ENCODE measurements around the gene PIGP. TPM values are rescaled to one million over a fixed set of nuclear protein-coding genes. Genes with fewer than 3 reads are reported as not detected.
"Not testable (repeated sequence)": the region's sequence is repeated elsewhere in the genome, so short reads cannot be mapped to it uniquely, and the experiment has no call there.

PIGP gene
- total and polyA plus RNA-seq, 2 donors, result 26.7 to 31.7 TPM

GRCh38 chr21:37045149-37045548 is 27.7 kb downstream of the PIGP start:
- no peaks in the 10 kb centered on the region for H3K36me3 ChIP-seq (ENCODE audit: insufficient read depth)
- H3K27ac ChIP-seq (ENCODE audit: low read depth), result no peak overlapping the region
- H3K4me1 ChIP-seq (ENCODE audit: insufficient read depth), result no peaks in the 10 kb centered on the region
- no peak for DNase-seq (ENCODE audit: extremely low spot score)
- WGBS, result 66% methylated on average over 6 of the region's 6 CpGs
- no peak overlapping the region for H3K4me3 ChIP-seq (ENCODE audit: low read depth, low read length)

GRCh38 chr21:37044643-37045042 is 28.2 kb downstream of the PIGP start:
- Histone ChIP-seq H3K27ac (ENCODE audit: low read depth) (no peak overlapping the region), H3K36me3 (ENCODE audit: insufficient read depth) (no peaks in the 10 kb centered on the region), H3K4me3 (ENCODE audit: low read depth, low read length) (no peak overlapping the region), H3K4me1 (ENCODE audit: insufficient read depth) (no peaks in the 10 kb centered on the region)
- 97% methylated on average over 3 of the region's 3 CpGs for WGBS
- DNase-seq (ENCODE audit: extremely low spot score), result no peak

- H3K4me1 ChIP-seq (ENCODE audit: insufficient read depth), result no peaks in the 10 kb centered on the region
- no peaks in the 10 kb centered on the region for H3K36me3 ChIP-seq (ENCODE audit: insufficient read depth)
- DNase-seq (ENCODE audit: extremely low spot score), result no peak
- 88% methylated on average over 6 of the region's 6 CpGs for WGBS
- no peak overlapping the region for H3K4me3 ChIP-seq (ENCODE audit: low read depth, low read length)
- H3K27ac ChIP-seq (ENCODE audit: low read depth), result no peak overlapping the region
These were observed 29.1 kb downstream of the PIGP start for GRCh38 chr21:37043818-37044217.

- H3K4me1 ChIP-seq (ENCODE audit: insufficient read depth), result no peaks in the 10 kb centered on the region
- WGBS, result 93% methylated on average over 4 of the region's 4 CpGs
- no peak overlapping the region for H3K27ac ChIP-seq (ENCODE audit: low read depth)
- H3K36me3 ChIP-seq (ENCODE audit: insufficient read depth), result no peaks in the 10 kb centered on the region
- H3K4me3 ChIP-seq (ENCODE audit: low read depth, low read length), result no peak overlapping the region
- no peak for DNase-seq (ENCODE audit: extremely low spot score)
These were observed 31.1 kb downstream of the PIGP start for GRCh38 chr21:37041706-37042271.

- no peak for DNase-seq (ENCODE audit: extremely low spot score)
- no peaks in the 10 kb centered on the region for H3K4me1 ChIP-seq (ENCODE audit: insufficient read depth)
- no peak overlapping the region for H3K27ac ChIP-seq (ENCODE audit: low read depth)
- no peaks in the 10 kb centered on the region for H3K36me3 ChIP-seq (ENCODE audit: insufficient read depth)
- 96% methylated on average over 3 of the region's 3 CpGs for WGBS
- H3K4me3 ChIP-seq (ENCODE audit: low read depth, low read length), result no peak overlapping the region
These were observed 32.7 kb downstream of the PIGP start for GRCh38 chr21:37040212-37040611.

GRCh38 chr21:37039411-37040075 is 33.3 kb downstream of the PIGP start:
- Histone ChIP-seq H3K27ac (ENCODE audit: low read depth) (no peak overlapping the region), H3K4me1 (ENCODE audit: insufficient read depth) (no peaks in the 10 kb centered on the region), H3K36me3 (ENCODE audit: insufficient read depth) (no peaks in the 10 kb centered on the region), H3K4me3 (ENCODE audit: low read depth, low read length) (no peak overlapping the region)
- 63% methylated on average over 9 of the region's 9 CpGs for WGBS
- DNase-seq (ENCODE audit: extremely low spot score), result no peak

GRCh38 chr21:37036177-37036576 is 36.7 kb downstream of the PIGP start:
- Histone ChIP-seq H3K27ac (ENCODE audit: low read depth) (no peak overlapping the region), H3K4me3 (ENCODE audit: low read depth, low read length) (no peak overlapping the region), H3K4me1 (ENCODE audit: insufficient read depth) (no peaks in the 10 kb centered on the region), H3K36me3 (ENCODE audit: insufficient read depth) (no peaks in the 10 kb centered on the region)
- WGBS, result 86% methylated on average over 4 of the region's 4 CpGs
- no peak for DNase-seq (ENCODE audit: extremely low spot score)

- 88% methylated on average over 4 of the region's 4 CpGs for WGBS
- H3K4me3 ChIP-seq (ENCODE audit: low read depth, low read length); H3K27ac ChIP-seq (ENCODE audit: low read depth); DNase-seq (ENCODE audit: extremely low spot score); H3K4me1 ChIP-seq (ENCODE audit: insufficient read depth); H3K36me3 ChIP-seq (ENCODE audit: insufficient read depth): not testable (repeated sequence)
These were observed 38.5 kb downstream of the PIGP start for GRCh38 chr21:37034394-37034793.

- WGBS, result 30% methylated on average over 4 of the region's 4 CpGs
These were observed 39.9 kb downstream of the PIGP start for GRCh38 chr21:37032877-37033471.

GRCh38 chr21:37032293-37032692 is 40.6 kb downstream of the PIGP start:
- DNase-seq (ENCODE audit: extremely low spot score), result no peak
- H3K4me3 ChIP-seq (ENCODE audit: low read depth, low read length), result no peak overlapping the region
- H3K27ac ChIP-seq (ENCODE audit: low read depth), result no peak overlapping the region
- no peaks in the 10 kb centered on the region for H3K4me1 ChIP-seq (ENCODE audit: insufficient read depth)
- WGBS, result 77% methylated on average over 5 of the region's 5 CpGs
- H3K36me3 ChIP-seq (ENCODE audit: insufficient read depth), result no peaks in the 10 kb centered on the region

More at GRCh38 chr21:37032877-37033471, 39.9 kb downstream of the PIGP start:
- Histone ChIP-seq H3K4me3 (ENCODE audit: low read depth, low read length) (no peak overlapping the region), H3K27ac (ENCODE audit: low read depth) (no peak overlapping the region), H3K36me3 (ENCODE audit: insufficient read depth) (no peaks in the 10 kb centered on the region), H3K4me1 (ENCODE audit: insufficient read depth) (no peaks in the 10 kb centered on the region)
- DNase-seq (ENCODE audit: extremely low spot score), result no peak

- no peak overlapping the region for H3K27ac ChIP-seq (ENCODE audit: low read depth)
- no peak overlapping the region for H3K4me3 ChIP-seq (ENCODE audit: low read depth, low read length)
- 97% methylated on average over 4 of the region's 4 CpGs for WGBS
- H3K4me1 ChIP-seq (ENCODE audit: insufficient read depth), result no peaks in the 10 kb centered on the region
- DNase-seq (ENCODE audit: extremely low spot score), result no peak
- no peaks in the 10 kb centered on the region for H3K36me3 ChIP-seq (ENCODE audit: insufficient read depth)
These were observed 42.0 kb downstream of the PIGP start for GRCh38 chr21:37030864-37031263.

GRCh38 chr21:37028570-37028969 is 44.3 kb downstream of the PIGP start:
- Histone ChIP-seq H3K36me3 (ENCODE audit: insufficient read depth) (no peaks in the 10 kb centered on the region), H3K4me3 (ENCODE audit: low read depth, low read length) (no peak overlapping the region), H3K27ac (ENCODE audit: low read depth) (no peak overlapping the region), H3K4me1 (ENCODE audit: insufficient read depth) (no peaks in the 10 kb centered on the region)
- WGBS, result 84% methylated on average over 4 of the region's 4 CpGs
- no peak for DNase-seq (ENCODE audit: extremely low spot score)

- 34% methylated on average over 4 of the region's 4 CpGs for WGBS
- Histone ChIP-seq H3K4me1 (ENCODE audit: insufficient read depth) (no peaks in the 10 kb centered on the region), H3K36me3 (ENCODE audit: insufficient read depth) (no peaks in the 10 kb centered on the region), H3K27ac (ENCODE audit: low read depth) (no peak overlapping the region), H3K4me3 (ENCODE audit: low read depth, low read length) (no peak overlapping the region)
- no peak for DNase-seq (ENCODE audit: extremely low spot score)
These were observed 46.4 kb downstream of the PIGP start for GRCh38 chr21:37026499-37026898.

GRCh38 chr21:37017951-37018679 is 54.8 kb downstream of the PIGP start:
- WGBS, result 79% methylated on average over 13 of the region's 13 CpGs
- Histone ChIP-seq H3K27ac (ENCODE audit: low read depth) (no peak overlapping the region), H3K4me3 (ENCODE audit: low read depth, low read length) (no peak overlapping the region), H3K36me3 (ENCODE audit: insufficient read depth) (no peaks in the 10 kb centered on the region), H3K4me1 (ENCODE audit: insufficient read depth) (no peaks in the 10 kb centered on the region)
- no peak for DNase-seq (ENCODE audit: extremely low spot score)
